WTC11 (cell line): ENCODE results near the gene OTC. TPM values are rescaled to one million over a fixed set of nuclear protein-coding genes. Genes with fewer than 3 reads are reported as not detected.

Experiments used
- ATAC-seq: fragments of 200-7000 bp; cut with Tn5 transposase; 2 replicates; pipeline ENCODE4 v1.10.0; 2021; ENCODE audit warnings: mild to moderate bottlenecking, moderate library complexity
- CTCF ChIA-PET: fragments of 300-600 bp; sonication (Branson Sonifier 250); formaldehyde crosslinking; loops from one replicate; lab custom pipeline; 2021; ENCODE audit warnings: antibody characterized with exemption; lab: Charles Lee
- POLR2A ChIA-PET: fragments of 350-600 bp; sonication (Branson Sonifier 250); formaldehyde crosslinking; loops from one replicate; lab custom pipeline; 2021; ENCODE audit warnings: antibody characterized with exemption; lab: Charles Lee
- DNase-seq: peaks from one replicate; pipeline ENCODE4 v3.0.0; 2021; ENCODE audit warnings: low spot score
- H3K27ac Mint-ChIP-seq: 2 replicates; pipeline ENCODE4 v1.8.0; 2021; ENCODE audit warnings: mixed read lengths
- H3K27me3 Mint-ChIP-seq: 2 replicates; pipeline ENCODE4 v1.8.0; 2021; ENCODE audit warnings: low read depth, mild to moderate bottlenecking, moderate library complexity, mixed read lengths
- H3K36me3 Mint-ChIP-seq: 2 replicates; pipeline ENCODE4 v1.8.0; 2021; ENCODE audit warnings: mixed read lengths
- H3K4me1 Mint-ChIP-seq: 2 replicates; pipeline ENCODE4 v1.8.0; 2022; ENCODE audit warnings: mixed read lengths
- H3K4me3 Mint-ChIP-seq: 2 replicates; pipeline ENCODE4 v1.8.0; 2021; ENCODE audit warnings: mild to moderate bottlenecking, moderate library complexity, mixed read lengths
- H3K9me3 Mint-ChIP-seq: 2 replicates; pipeline ENCODE4 v1.8.0; 2021; ENCODE audit warnings: mixed read lengths
- CBFB ChIP-seq: sonication (generic); formaldehyde crosslinking; IDR thresholded peaks from 2 replicates; pipeline ENCODE4 v1.8.1; 2022; ENCODE audit warnings: mild to moderate bottlenecking, low read depth, missing genetic modification reagents
- ESRRA ChIP-seq: sonication (generic); formaldehyde crosslinking; IDR thresholded peaks from 2 replicates; pipeline ENCODE4 v1.8.1; 2022; ENCODE audit warnings: mild to moderate bottlenecking, missing genetic modification reagents, borderline replicate concordance
- ETV6 ChIP-seq: sonication (generic); formaldehyde crosslinking; IDR thresholded peaks from 2 replicates; pipeline ENCODE4 v1.8.1; 2022; ENCODE audit warnings: mild to moderate bottlenecking, missing genetic modification reagents
- FOXJ3 ChIP-seq: sonication (generic); formaldehyde crosslinking; IDR thresholded peaks from 2 replicates; pipeline ENCODE4 v1.9.0; 2021; ENCODE audit warnings: missing genetic modification reagents, mild to moderate bottlenecking, borderline replicate concordance
- GABPB1 ChIP-seq: sonication (generic); formaldehyde crosslinking; IDR thresholded peaks from 2 replicates; pipeline ENCODE4 v1.8.1; 2023; ENCODE audit warnings: mild to moderate bottlenecking, missing genetic modification reagents
- GTF2I ChIP-seq: fragments of 250-450 bp; sonication (Bioruptor Pico); conservative IDR thresholded peaks from 2 replicates; pipeline ENCODE4 v1.4.0; 2021; ENCODE audit warnings: mild to moderate bottlenecking
- NFE2L1 ChIP-seq: sonication (generic); formaldehyde crosslinking; IDR thresholded peaks from 2 replicates; pipeline ENCODE4 v1.8.1; 2023; ENCODE audit warnings: missing genetic modification reagents
- RORB ChIP-seq: fragments of 250-450 bp; sonication (Bioruptor Pico); IDR thresholded peaks from 2 replicates; pipeline ENCODE4 v1.9.0; 2021; ENCODE audit warnings: mild to moderate bottlenecking
- TP53 ChIP-seq: sonication (generic); formaldehyde crosslinking; IDR thresholded peaks from 2 replicates; pipeline ENCODE4 v1.8.1; 2023; ENCODE audit warnings: mild to moderate bottlenecking, missing genetic modification reagents
- ZNF121 ChIP-seq: sonication (generic); formaldehyde crosslinking; IDR thresholded peaks from 2 replicates; pipeline ENCODE4 v1.8.0; 2023; ENCODE audit warnings: missing genetic modification reagents
- ZNF263 ChIP-seq: sonication (generic); formaldehyde crosslinking; IDR thresholded peaks from 2 replicates; pipeline ENCODE4 v1.8.1; 2022; ENCODE audit warnings: low read depth, mild to moderate bottlenecking, moderate library complexity, missing genetic modification reagents
- ZNF317 ChIP-seq: sonication (generic); formaldehyde crosslinking; IDR thresholded peaks from 2 replicates; pipeline ENCODE4 v1.8.1; 2023; ENCODE audit warnings: low read depth, mild to moderate bottlenecking, moderate library complexity, missing genetic modification reagents, borderline replicate concordance
- total RNA-seq: library from RNA; stranded (reverse); gene quantifications from 3 replicates; pipeline ENCODE4 v1.2.3, GENCODE V29; 2021
- TF ChIP-seq, protein P1 (sequence below): fragments of 250-450 bp; sonication (Bioruptor Pico); IDR thresholded peaks from 2 replicates; pipeline ENCODE4 v1.9.0; 2021; ENCODE audit warnings: mild to moderate bottlenecking
- TF ChIP-seq, protein P2 (sequence below): fragments of 200-600 bp; IDR thresholded peaks from 2 replicates; pipeline ENCODE4 v1.8.0; 2022; ENCODE audit warnings: antibody characterized with exemption
- TF ChIP-seq, protein P3 (sequence below): fragments of 250-450 bp; sonication (Bioruptor Pico); IDR thresholded peaks from 2 replicates; pipeline ENCODE4 v2.1.2; 2022; ENCODE audit warnings: mild to moderate bottlenecking, moderate library complexity
- TF ChIP-seq, protein P4 (sequence below): sonication (generic); formaldehyde crosslinking; IDR thresholded peaks from 2 replicates; pipeline ENCODE4 v1.8.0; 2022; ENCODE audit warnings: missing genetic modification reagents
- TF ChIP-seq, protein P5 (sequence below): sonication (generic); formaldehyde crosslinking; IDR thresholded peaks from 2 replicates; pipeline ENCODE4 v1.8.1; 2023; ENCODE audit warnings: mild to moderate bottlenecking, moderate library complexity, missing genetic modification reagents

Gene OTC
- total RNA-seq, 1 experiment from 2014 or later: not detected

DNA sequence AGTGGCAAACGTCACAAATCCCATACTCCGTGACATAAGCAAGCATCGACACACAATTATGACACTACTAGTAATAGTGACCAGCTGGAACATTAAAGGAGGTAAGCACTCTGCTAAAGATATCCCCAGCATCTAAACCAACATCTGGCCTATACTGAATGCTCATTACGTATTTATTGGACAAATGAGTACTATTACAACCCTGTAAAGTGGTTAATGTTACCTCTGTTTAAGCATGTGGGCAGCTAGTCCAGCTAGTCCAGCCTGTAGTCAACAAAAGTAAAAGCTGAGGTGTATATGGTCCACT, 24.7 kb upstream of the OTC start:
- CTCF ChIA-PET: interaction anchor here (0.9 to 1.6 kb wide), 9 partner anchors 15 to 334 kb away, joined by 3 to 8 read pairs (median 4); a partner anchor contains a TSS
- H3K4me1 Mint-ChIP-seq: peaks cover 10% of the 10 kb centered on the region; the same call in 1 of the 2 replicates
- DNase-seq: no peak
- no peaks in the 10 kb centered on the region for H3K27me3 Mint-ChIP-seq
- POLR2A ChIA-PET: interaction anchor here (0.5 to 1.0 kb wide), 3 partner anchors 9 to 1549 kb away, joined by 3 read pairs; no protein-coding TSS in a partner anchor
- H3K9me3 Mint-ChIP-seq: no peaks in the 10 kb centered on the region
- no peak for TF ChIP-seq ZNF263 (CRISPR knock-in tag)
- no peak for TF ChIP-seq ZNF121 (CRISPR knock-in tag)
- no peak for TF ChIP-seq ETV6 (CRISPR knock-in tag)
- TF ChIP-seq, protein P1, sequence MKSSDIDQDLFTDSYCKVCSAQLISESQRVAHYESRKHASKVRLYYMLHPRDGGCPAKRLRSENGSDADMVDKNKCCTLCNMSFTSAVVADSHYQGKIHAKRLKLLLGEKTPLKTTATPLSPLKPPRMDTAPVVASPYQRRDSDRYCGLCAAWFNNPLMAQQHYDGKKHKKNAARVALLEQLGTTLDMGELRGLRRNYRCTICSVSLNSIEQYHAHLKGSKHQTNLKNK (CRISPR knock-in tag): no peak
- no peak for TF ChIP-seq FOXJ3 (CRISPR knock-in tag)
- H3K36me3 Mint-ChIP-seq: no peaks in the 10 kb centered on the region
- peak overlapping the region; percentile 88 for H3K4me3 Mint-ChIP-seq
- H3K27ac Mint-ChIP-seq: no peak overlapping the region
- no peak for ATAC-seq

DNA sequence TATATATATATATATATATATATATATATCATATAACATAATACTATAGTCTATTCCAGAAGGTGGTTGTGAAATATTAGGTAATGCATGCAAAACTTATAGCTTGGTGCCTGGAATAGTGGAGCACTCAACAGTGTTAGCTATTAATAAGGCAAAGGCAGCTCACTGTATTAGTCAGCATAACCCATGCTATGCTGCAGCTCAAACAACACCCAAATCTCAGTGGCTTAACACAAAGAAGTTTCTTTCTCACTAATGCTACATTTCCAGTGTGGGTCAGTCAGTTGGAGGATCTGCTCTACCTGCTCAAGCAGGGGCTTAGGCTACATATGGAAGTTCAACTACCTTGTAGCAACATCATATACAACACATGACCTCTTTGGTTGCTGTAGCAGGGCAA, 19.9 kb upstream of the OTC start:
- ChIA-PET CTCF (no interaction called here), POLR2A (no interaction called here)
- Mint-ChIP-seq H3K4me3 (no peak overlapping the region), H3K9me3 (no peaks in the 10 kb centered on the region), H3K27ac (no peak overlapping the region), H3K27me3 (no peaks in the 10 kb centered on the region), H3K36me3 (no peaks in the 10 kb centered on the region), H3K4me1 (no peaks in the 10 kb centered on the region; the same call in 1 of the 2 replicates)
- ATAC-seq (no peak), DNase-seq (no peak)
- no peak for TF ChIP-seq CBFB (CRISPR knock-in tag)
- TF ChIP-seq RORB: no peak
- TF ChIP-seq, all 79 proteins: peak for 0

DNA sequence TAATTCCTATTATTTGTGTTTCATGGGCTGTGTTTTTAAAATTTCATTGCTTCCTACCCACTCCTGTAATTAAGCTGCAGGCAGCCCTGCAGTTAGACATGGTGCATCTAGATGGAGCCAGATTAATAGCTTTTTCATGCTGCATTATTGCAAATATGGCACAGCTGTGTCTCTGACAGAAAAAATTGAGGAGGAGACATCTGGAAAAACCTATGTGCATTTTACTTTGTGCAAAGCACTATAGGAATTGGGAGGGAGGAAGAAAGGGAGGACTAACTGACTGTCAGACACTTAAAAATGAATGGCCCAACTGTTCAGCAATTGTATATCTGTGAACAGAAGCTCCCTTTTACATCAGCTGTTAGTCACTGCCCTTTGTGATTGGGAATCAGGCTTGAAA, 17.0 kb upstream of the OTC start:
- Mint-ChIP-seq H3K36me3 (no peaks in the 10 kb centered on the region), H3K4me1 (no peaks in the 10 kb centered on the region), H3K27me3 (no peaks in the 10 kb centered on the region), H3K9me3 (no peaks in the 10 kb centered on the region), H3K4me3 (no peak overlapping the region), H3K27ac (no peak overlapping the region)
- ChIA-PET CTCF (no interaction called here), POLR2A (no interaction called here)
- TF ChIP-seq TP53 (CRISPR knock-in tag): no peak
- TF ChIP-seq, protein P2, sequence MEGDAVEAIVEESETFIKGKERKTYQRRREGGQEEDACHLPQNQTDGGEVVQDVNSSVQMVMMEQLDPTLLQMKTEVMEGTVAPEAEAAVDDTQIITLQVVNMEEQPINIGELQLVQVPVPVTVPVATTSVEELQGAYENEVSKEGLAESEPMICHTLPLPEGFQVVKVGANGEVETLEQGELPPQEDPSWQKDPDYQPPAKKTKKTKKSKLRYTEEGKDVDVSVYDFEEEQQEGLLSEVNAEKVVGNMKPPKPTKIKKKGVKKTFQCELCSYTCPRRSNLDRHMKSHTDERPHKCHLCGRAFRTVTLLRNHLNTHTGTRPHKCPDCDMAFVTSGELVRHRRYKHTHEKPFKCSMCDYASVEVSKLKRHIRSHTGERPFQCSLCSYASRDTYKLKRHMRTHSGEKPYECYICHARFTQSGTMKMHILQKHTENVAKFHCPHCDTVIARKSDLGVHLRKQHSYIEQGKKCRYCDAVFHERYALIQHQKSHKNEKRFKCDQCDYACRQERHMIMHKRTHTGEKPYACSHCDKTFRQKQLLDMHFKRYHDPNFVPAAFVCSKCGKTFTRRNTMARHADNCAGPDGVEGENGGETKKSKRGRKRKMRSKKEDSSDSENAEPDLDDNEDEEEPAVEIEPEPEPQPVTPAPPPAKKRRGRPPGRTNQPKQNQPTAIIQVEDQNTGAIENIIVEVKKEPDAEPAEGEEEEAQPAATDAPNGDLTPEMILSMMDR: no peak
- TF ChIP-seq GTF2I: no peak
- TF ChIP-seq ZNF317: no peak
- TF ChIP-seq, protein P3, sequence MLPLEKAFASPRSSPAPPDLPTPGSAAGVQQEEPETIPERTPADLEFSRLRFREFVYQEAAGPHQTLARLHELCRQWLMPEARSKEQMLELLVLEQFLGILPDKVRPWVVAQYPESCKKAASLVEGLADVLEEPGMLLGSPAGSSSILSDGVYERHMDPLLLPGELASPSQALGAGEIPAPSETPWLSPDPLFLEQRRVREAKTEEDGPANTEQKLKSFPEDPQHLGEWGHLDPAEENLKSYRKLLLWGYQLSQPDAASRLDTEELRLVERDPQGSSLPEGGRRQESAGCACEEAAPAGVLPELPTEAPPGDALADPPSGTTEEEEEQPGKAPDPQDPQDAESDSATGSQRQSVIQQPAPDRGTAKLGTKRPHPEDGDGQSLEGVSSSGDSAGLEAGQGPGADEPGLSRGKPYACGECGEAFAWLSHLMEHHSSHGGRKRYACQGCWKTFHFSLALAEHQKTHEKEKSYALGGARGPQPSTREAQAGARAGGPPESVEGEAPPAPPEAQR: no peak
- TF ChIP-seq, protein P4, sequence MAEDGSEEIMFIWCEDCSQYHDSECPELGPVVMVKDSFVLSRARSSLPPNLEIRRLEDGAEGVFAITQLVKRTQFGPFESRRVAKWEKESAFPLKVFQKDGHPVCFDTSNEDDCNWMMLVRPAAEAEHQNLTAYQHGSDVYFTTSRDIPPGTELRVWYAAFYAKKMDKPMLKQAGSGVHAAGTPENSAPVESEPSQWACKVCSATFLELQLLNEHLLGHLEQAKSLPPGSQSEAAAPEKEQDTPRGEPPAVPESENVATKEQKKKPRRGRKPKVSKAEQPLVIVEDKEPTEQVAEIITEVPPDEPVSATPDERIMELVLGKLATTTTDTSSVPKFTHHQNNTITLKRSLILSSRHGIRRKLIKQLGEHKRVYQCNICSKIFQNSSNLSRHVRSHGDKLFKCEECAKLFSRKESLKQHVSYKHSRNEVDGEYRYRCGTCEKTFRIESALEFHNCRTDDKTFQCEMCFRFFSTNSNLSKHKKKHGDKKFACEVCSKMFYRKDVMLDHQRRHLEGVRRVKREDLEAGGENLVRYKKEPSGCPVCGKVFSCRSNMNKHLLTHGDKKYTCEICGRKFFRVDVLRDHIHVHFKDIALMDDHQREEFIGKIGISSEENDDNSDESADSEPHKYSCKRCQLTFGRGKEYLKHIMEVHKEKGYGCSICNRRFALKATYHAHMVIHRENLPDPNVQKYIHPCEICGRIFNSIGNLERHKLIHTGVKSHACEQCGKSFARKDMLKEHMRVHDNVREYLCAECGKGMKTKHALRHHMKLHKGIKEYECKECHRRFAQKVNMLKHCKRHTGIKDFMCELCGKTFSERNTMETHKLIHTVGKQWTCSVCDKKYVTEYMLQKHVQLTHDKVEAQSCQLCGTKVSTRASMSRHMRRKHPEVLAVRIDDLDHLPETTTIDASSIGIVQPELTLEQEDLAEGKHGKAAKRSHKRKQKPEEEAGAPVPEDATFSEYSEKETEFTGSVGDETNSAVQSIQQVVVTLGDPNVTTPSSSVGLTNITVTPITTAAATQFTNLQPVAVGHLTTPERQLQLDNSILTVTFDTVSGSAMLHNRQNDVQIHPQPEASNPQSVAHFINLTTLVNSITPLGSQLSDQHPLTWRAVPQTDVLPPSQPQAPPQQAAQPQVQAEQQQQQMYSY (CRISPR knock-in tag): no peak
- TF ChIP-seq, protein P5, sequence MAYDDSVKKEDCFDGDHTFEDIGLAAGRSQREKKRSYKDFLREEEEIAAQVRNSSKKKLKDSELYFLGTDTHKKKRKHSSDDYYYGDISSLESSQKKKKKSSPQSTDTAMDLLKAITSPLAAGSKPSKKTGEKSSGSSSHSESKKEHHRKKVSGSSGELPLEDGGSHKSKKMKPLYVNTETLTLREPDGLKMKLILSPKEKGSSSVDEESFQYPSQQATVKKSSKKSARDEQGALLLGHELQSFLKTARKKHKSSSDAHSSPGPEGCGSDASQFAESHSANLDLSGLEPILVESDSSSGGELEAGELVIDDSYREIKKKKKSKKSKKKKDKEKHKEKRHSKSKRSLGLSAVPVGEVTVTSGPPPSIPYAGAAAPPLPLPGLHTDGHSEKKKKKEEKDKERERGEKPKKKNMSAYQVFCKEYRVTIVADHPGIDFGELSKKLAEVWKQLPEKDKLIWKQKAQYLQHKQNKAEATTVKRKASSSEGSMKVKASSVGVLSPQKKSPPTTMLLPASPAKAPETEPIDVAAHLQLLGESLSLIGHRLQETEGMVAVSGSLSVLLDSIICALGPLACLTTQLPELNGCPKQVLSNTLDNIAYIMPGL: no peak
- no peak for TF ChIP-seq GABPB1 (CRISPR knock-in tag)
- TF ChIP-seq ESRRA (CRISPR knock-in tag): no peak
- TF ChIP-seq NFE2L1 (CRISPR knock-in tag): no peak
- ATAC-seq: no peak
- DNase-seq: no peak
